ENCODE results near the gene SRCIN1.

SRCIN1 gene

DNA sequence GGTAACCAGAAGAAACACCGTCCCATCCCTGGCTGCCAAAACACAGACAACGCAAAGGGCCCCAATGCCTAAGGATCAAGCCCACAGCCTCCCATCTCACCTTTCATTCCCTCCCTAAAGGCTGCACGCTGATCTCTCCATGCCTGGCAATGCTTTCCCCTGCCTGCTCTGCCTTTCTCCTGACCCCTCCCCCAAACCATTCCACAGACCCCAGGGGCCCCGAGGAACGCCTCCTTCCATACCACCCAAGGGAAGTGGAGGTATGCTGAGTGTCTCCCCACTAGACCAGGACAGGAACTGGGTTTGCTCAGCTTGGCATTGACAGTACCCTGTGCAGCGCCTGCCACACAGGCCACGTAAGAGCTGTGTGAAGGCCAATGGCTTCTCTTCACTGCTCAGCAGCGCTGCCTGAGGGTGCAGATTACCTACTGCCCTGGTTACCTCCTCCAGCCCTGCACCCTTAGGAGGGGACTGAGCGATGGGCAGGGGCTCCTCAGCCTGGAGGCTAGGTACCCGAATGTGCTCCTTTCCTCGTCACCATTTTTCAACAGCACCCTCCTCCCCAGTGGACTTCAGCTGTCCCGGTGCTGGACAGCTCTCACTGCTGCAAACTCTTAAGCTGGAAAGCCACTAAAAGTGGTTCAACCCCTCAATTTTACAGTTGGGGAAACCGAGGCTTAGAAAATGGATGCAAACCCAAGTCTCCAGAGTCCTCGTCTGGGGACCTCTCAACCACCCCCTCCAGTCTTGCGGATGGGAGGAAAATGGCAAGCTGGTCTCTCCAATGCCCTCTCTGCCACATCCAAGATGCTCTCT lies 45.0 kb downstream of the SRCIN1 start:
- no peaks in the 10 kb centered on the region for H3K36me3 ChIP-seq (ENCODE audit: control insufficient read depth in 1 of 2, insufficient read depth in 2 of 2, low read depth in 1 of 2, low read length in 2 of 2)
- H2AK5ac ChIP-seq (ENCODE audit: low read length, severe bottlenecking): no peak overlapping the region
- H3K79me1 ChIP-seq (replicated peaks; ENCODE audit: low read length, poor library complexity, severe bottlenecking): no peaks in the 10 kb centered on the region
- no peak overlapping the region for H3K9ac ChIP-seq (ENCODE audit: low read length)
- peaks cover 23% of the 10 kb centered on the region for H3K4me1 ChIP-seq (ENCODE audit: control insufficient read depth, insufficient read depth, low read depth, low read length)
- H2AFZ ChIP-seq (ENCODE audit: low read depth, low read length): no peak overlapping the region
- H2BK12ac ChIP-seq (ENCODE audit: low read length in 2 of 2): no peak overlapping the region
- H2BK5ac ChIP-seq (ENCODE audit: low read depth, low read length, poor library complexity, severe bottlenecking): no peak overlapping the region
- peak; percentile 51 for DNase-seq
- no peak overlapping the region for H3K4me3 ChIP-seq (ENCODE audit: insufficient read depth in 1 of 2, low read depth in 1 of 2, low read length in 2 of 2)
- H2BK120ac ChIP-seq (ENCODE audit: low read depth, low read length): no peak overlapping the region
- H3K4me2 ChIP-seq (ENCODE audit: low read length, poor library complexity, severe bottlenecking): no peak overlapping the region
- no peak overlapping the region for H3K18ac ChIP-seq (ENCODE audit: low read depth in 1 of 2, low read length in 2 of 2)
- 15% methylated on average over 15 of the region's 15 CpGs for WGBS
- peaks cover 71 to 88% of the 10 kb centered on the region in 2 experiments for H3K27me3 ChIP-seq (ENCODE audit: control insufficient read depth in 1 of 2, insufficient read depth in 1 of 2, low read length in 2 of 2)
- H3K23ac ChIP-seq (ENCODE audit: low read length in 2 of 2): no peak overlapping the region
- no peak overlapping the region for H3K27ac ChIP-seq (ENCODE audit: low read length, poor library complexity, severe bottlenecking)
- no peak overlapping the region for H3K4ac ChIP-seq (ENCODE audit: low read depth in 1 of 2, low read length in 2 of 2)
- H3K9me3 ChIP-seq (ENCODE audit: control insufficient read depth, low read length): no peaks in the 10 kb centered on the region
- H3K14ac ChIP-seq (ENCODE audit: low read length in 2 of 2): no peak overlapping the region
- no peak overlapping the region for H2BK15ac ChIP-seq (ENCODE audit: low read depth, poor library complexity, severe bottlenecking)
- H4K8ac ChIP-seq (ENCODE audit: low read length): no peak overlapping the region
- no peak overlapping the region for H4K91ac ChIP-seq (ENCODE audit: low read length)

DNA sequence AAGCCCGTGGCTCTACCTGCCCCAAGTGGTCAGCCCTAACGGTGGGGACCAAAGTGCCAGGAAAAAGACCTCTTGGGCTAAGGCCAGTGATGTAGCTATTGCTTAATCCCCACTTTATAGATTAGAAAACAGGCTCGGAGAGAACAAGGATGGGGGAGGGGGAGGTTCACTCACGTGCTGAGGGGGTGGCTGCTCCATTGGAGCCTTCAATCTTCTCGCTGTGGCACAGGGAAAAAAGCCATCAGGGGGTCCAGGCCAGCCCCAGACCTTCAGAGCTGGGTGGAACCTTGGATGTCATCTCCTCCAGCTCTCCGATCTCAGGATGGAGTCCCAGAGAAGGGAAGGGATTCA lies 45.9 kb downstream of the SRCIN1 start:
- no peak overlapping the region for H2AFZ ChIP-seq (ENCODE audit: low read depth, low read length)
- H3K27me3 ChIP-seq (ENCODE audit: control insufficient read depth in 1 of 2, insufficient read depth in 1 of 2, low read length in 2 of 2): peaks cover 62 to 90% of the 10 kb centered on the region in 2 experiments
- H2BK120ac ChIP-seq (ENCODE audit: low read depth, low read length): no peak overlapping the region
- H3K14ac ChIP-seq (ENCODE audit: low read length in 2 of 2): no peak overlapping the region
- DNase-seq: no peak
- no peaks in the 10 kb centered on the region for H3K79me1 ChIP-seq (replicated peaks; ENCODE audit: low read length, poor library complexity, severe bottlenecking)
- no peak overlapping the region for H2BK5ac ChIP-seq (ENCODE audit: low read depth, low read length, poor library complexity, severe bottlenecking)
- WGBS: 18% methylated on average over 6 of the region's 6 CpGs
- H3K9me3 ChIP-seq (ENCODE audit: control insufficient read depth, low read length): no peaks in the 10 kb centered on the region
- H2BK15ac ChIP-seq (ENCODE audit: low read depth, poor library complexity, severe bottlenecking): no peak overlapping the region
- H2AK5ac ChIP-seq (ENCODE audit: low read length, severe bottlenecking): no peak overlapping the region
- H3K4me2 ChIP-seq (ENCODE audit: low read length, poor library complexity, severe bottlenecking): no peak overlapping the region
- no peak overlapping the region for H3K18ac ChIP-seq (ENCODE audit: low read depth in 1 of 2, low read length in 2 of 2)
- H3K23ac ChIP-seq (ENCODE audit: low read length in 2 of 2): no peak overlapping the region
- no peak overlapping the region for H4K91ac ChIP-seq (ENCODE audit: low read length)
- no peak overlapping the region for H3K4ac ChIP-seq (ENCODE audit: low read depth in 1 of 2, low read length in 2 of 2)
- H3K4me3 ChIP-seq (ENCODE audit: insufficient read depth in 1 of 2, low read depth in 1 of 2, low read length in 2 of 2): no peak overlapping the region
- no peak overlapping the region for H2BK12ac ChIP-seq (ENCODE audit: low read length in 2 of 2)
- H3K9ac ChIP-seq (ENCODE audit: low read length): no peak overlapping the region
- no peaks in the 10 kb centered on the region for H3K36me3 ChIP-seq (ENCODE audit: control insufficient read depth in 1 of 2, insufficient read depth in 2 of 2, low read depth in 1 of 2, low read length in 2 of 2)
- H3K4me1 ChIP-seq (ENCODE audit: control insufficient read depth, insufficient read depth, low read depth, low read length): peaks cover 23% of the 10 kb centered on the region
- H3K27ac ChIP-seq (ENCODE audit: low read length, poor library complexity, severe bottlenecking): no peak overlapping the region
- no peak overlapping the region for H4K8ac ChIP-seq (ENCODE audit: low read length)

DNA sequence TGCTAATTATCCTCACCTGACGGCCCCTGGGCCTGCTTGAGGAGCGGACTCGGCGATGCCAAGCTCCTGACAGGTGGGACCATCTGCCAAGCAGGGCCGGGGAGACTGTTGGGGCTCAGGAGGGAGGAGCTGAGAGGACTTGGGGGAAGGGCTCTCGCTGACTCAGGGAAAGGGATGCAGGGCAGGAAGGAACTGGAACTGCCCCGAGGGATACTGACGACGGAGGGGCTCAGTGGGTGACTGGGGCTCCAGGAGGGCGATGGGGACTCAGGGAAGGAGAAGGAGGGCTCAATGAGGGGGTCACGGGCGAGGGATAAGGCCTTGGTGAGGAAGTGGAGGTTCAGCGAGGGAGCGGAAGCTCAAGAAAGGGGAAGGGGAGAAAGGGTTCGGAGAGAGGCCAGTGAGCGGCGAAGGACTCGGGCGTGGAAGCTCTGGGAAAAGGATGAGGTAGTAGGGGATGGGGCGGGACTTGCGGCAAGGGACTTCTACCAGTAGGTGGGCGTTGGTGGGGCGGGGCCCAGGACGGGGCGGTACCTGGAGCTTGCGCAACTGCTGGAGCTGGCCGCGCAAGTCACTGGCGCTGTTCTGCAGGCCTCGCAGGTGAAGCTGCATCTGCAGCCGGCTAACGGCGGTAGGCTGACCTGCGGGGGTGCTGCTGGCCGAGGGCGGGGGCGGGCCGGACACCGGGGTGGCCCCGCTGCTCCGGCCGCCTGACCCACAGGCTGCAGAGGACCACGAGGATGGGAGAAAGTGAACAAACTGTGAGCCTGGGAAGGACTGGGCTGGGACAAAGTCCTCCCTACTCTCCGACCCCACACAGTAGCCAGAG lies 46.5 kb downstream of the SRCIN1 start:
- Histone ChIP-seq H2AFZ (ENCODE audit: low read depth, low read length) (no peak overlapping the region), H3K9me3 (ENCODE audit: control insufficient read depth, low read length) (no peaks in the 10 kb centered on the region), H4K91ac (ENCODE audit: low read length) (no peak overlapping the region), H3K18ac (ENCODE audit: low read depth in 1 of 2, low read length in 2 of 2) (no peak overlapping the region), H4K8ac (ENCODE audit: low read length) (no peak overlapping the region), H3K27me3 (ENCODE audit: control insufficient read depth in 1 of 2, insufficient read depth in 1 of 2, low read length in 2 of 2) (peaks cover 57 to 90% of the 10 kb centered on the region in 2 experiments), H3K9ac (ENCODE audit: low read length) (no peak overlapping the region), H2BK15ac (ENCODE audit: low read depth, poor library complexity, severe bottlenecking) (no peak overlapping the region), H3K4me2 (ENCODE audit: low read length, poor library complexity, severe bottlenecking) (no peak overlapping the region), H3K27ac (ENCODE audit: low read length, poor library complexity, severe bottlenecking) (no peak overlapping the region), H3K79me1 (replicated peaks; ENCODE audit: low read length, poor library complexity, severe bottlenecking) (no peaks in the 10 kb centered on the region), H2AK5ac (ENCODE audit: low read length, severe bottlenecking) (no peak overlapping the region), H3K4me1 (ENCODE audit: control insufficient read depth, insufficient read depth, low read depth, low read length) (peaks cover 23% of the 10 kb centered on the region), H2BK12ac (ENCODE audit: low read length in 2 of 2) (no peak overlapping the region), H2BK5ac (ENCODE audit: low read depth, low read length, poor library complexity, severe bottlenecking) (no peak overlapping the region), H3K23ac (ENCODE audit: low read length in 2 of 2) (no peak overlapping the region), H3K4ac (ENCODE audit: low read depth in 1 of 2, low read length in 2 of 2) (no peak overlapping the region), H3K36me3 (ENCODE audit: control insufficient read depth in 1 of 2, insufficient read depth in 2 of 2, low read depth in 1 of 2, low read length in 2 of 2) (no peaks in the 10 kb centered on the region), H3K14ac (ENCODE audit: low read length in 2 of 2) (no peak overlapping the region), H3K4me3 (ENCODE audit: insufficient read depth in 1 of 2, low read depth in 1 of 2, low read length in 2 of 2) (peak overlapping the region; percentile 23 to 73), H2BK120ac (ENCODE audit: low read depth, low read length) (no peak overlapping the region)
- 2% methylated on average over 37 of the region's 44 CpGs for WGBS
- peak; percentile 13 for DNase-seq

DNA sequence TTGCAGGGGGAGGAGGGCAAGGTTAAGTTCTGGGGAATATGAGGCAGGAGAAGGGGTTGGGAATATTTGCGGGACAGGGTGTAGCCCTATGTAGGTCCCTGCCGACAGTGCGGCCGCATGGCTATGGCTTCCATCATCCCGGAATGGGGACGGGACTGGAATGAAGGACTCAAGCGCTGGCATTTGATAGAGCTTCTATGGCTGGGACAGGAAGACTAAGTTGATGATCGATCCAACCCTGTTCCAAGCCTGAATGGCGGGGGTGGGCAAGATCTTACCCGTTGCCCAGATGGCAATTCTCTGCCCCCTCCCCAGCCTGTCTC lies 47.1 kb downstream of the SRCIN1 start:
- DNase-seq: no peak
- Histone ChIP-seq H2AK5ac (ENCODE audit: low read length, severe bottlenecking) (no peak overlapping the region), H4K91ac (ENCODE audit: low read length) (no peak overlapping the region), H3K79me1 (replicated peaks; ENCODE audit: low read length, poor library complexity, severe bottlenecking) (no peaks in the 10 kb centered on the region), H2AFZ (ENCODE audit: low read depth, low read length) (no peak overlapping the region), H2BK12ac (ENCODE audit: low read length in 2 of 2) (no peak overlapping the region), H3K4me3 (ENCODE audit: insufficient read depth in 1 of 2, low read depth in 1 of 2, low read length in 2 of 2) (peak overlapping the region in 1 of 2 experiments; percentile 73), H2BK15ac (ENCODE audit: low read depth, poor library complexity, severe bottlenecking) (no peak overlapping the region), H4K8ac (ENCODE audit: low read length) (no peak overlapping the region), H3K9me3 (ENCODE audit: control insufficient read depth, low read length) (no peaks in the 10 kb centered on the region), H3K4me1 (ENCODE audit: control insufficient read depth, insufficient read depth, low read depth, low read length) (peaks cover 23% of the 10 kb centered on the region), H3K4ac (ENCODE audit: low read depth in 1 of 2, low read length in 2 of 2) (no peak overlapping the region), H3K27ac (ENCODE audit: low read length, poor library complexity, severe bottlenecking) (no peak overlapping the region), H3K36me3 (ENCODE audit: control insufficient read depth in 1 of 2, insufficient read depth in 2 of 2, low read depth in 1 of 2, low read length in 2 of 2) (no peaks in the 10 kb centered on the region), H3K9ac (ENCODE audit: low read length) (no peak overlapping the region), H3K27me3 (ENCODE audit: control insufficient read depth in 1 of 2, insufficient read depth in 1 of 2, low read length in 2 of 2) (peaks cover 52 to 90% of the 10 kb centered on the region in 2 experiments), H3K18ac (ENCODE audit: low read depth in 1 of 2, low read length in 2 of 2) (no peak overlapping the region), H2BK120ac (ENCODE audit: low read depth, low read length) (no peak overlapping the region), H3K4me2 (ENCODE audit: low read length, poor library complexity, severe bottlenecking) (peak overlapping the region; percentile 98), H2BK5ac (ENCODE audit: low read depth, low read length, poor library complexity, severe bottlenecking) (no peak overlapping the region), H3K23ac (ENCODE audit: low read length in 2 of 2) (no peak overlapping the region), H3K14ac (ENCODE audit: low read length in 2 of 2) (no peak overlapping the region)
- 4% methylated on average over 10 of the region's 10 CpGs for WGBS
